HG03432 (cell line): ENCODE measurements around the gene KITLG.
"Not testable (repeated sequence)": the region's sequence is repeated elsewhere in the genome, so short reads cannot be mapped to it uniquely, and the experiment has no call there.

ENCODE experiments used
- ATAC-seq: cut with Tn5 transposase; IDR thresholded peaks from one replicate; pipeline ENCODE4 v1.9.1; 2021; ENCODE audit warnings: mild to moderate bottlenecking, moderate library complexity; ENCODE audit not compliant: unreplicated experiment

KITLG gene

DNA sequence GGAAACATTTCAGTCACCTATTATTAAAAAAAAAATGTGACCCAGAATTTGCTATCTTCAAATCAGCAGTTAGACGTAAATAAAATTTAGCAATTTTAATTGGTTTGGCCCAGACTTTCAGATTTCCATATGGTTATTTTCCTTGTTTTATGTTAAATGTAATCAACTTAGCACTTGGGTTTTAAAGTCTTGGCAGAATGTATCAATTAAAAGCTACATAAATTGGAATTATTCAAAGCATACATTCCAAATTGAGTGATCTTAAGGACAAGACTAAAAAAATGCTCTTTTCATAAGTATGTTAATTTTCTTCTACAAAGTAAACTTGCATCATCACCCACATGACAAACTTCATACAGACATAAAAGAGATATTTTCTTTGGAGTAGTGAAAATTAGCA lies 3.4 kb downstream of the KITLG start:
- no peak for ATAC-seq

DNA sequence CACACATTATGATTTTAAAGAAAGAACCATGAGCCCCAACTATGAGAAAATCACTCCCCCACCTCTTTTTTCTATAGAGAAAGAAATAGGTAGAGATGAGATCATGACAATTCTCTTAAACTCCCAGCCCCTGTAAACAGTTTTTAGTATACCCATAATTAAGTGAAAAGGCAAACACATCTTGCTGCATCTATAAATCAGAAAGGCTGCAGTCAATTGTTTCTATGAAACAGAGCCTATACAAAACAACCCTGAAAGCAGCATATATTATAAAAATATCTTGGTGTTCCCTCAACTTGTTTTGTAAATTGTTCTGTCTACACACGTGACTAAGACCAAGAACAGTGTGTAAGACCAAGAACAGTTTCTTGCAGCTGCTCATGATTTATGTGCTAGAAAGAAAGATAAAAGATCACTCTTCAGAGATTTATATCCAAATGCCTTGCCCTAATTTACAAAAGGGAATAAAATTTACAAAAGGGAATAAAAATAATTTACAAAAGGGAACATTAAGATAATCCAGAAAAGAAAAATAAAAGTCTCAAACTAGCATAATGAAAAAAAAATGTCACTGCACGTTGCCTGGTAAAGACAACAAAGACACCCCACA lies 4.8 kb downstream of the KITLG start:
- ATAC-seq, result no peak

DNA sequence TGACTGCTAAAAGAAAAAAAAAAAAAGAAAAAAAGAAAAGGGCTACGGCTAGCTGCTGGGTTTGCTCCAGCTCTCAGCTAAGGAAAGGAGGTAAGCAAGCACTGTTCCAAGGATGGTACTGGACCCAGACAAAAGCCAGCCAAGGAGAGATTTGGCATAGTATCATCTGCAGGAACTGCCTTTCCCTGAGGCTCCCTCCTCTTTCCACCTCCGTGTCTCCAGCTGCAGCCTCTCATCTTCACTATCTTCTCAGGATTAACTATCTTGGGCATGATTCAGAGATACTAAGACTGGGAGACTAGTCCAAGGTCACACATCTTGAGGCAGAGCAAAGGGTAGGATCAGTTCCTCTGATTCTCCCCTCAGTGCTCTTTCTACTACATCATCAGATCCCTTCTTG lies 6.0 kb downstream of the KITLG start:
- no peak for ATAC-seq

DNA sequence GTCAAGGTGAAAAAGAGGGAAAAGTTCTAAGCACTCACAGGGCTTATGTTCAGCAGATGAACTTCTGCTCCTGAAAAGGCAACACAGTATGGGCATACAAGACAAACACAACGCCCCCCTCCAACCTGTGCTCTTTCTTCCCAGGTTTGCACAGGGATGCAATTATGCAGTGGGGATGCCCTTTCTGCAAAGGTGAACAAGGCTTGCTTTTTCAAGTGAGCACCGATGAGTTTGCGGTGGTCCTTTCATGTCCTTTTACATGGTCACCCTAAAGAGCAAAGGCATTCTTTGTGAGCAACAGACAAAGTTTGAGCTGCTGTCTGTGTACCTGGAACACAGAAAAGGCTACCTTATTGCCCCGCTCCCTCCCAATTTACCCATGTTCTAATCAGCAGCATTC lies 6.7 kb downstream of the KITLG start:
- no peak for ATAC-seq

DNA sequence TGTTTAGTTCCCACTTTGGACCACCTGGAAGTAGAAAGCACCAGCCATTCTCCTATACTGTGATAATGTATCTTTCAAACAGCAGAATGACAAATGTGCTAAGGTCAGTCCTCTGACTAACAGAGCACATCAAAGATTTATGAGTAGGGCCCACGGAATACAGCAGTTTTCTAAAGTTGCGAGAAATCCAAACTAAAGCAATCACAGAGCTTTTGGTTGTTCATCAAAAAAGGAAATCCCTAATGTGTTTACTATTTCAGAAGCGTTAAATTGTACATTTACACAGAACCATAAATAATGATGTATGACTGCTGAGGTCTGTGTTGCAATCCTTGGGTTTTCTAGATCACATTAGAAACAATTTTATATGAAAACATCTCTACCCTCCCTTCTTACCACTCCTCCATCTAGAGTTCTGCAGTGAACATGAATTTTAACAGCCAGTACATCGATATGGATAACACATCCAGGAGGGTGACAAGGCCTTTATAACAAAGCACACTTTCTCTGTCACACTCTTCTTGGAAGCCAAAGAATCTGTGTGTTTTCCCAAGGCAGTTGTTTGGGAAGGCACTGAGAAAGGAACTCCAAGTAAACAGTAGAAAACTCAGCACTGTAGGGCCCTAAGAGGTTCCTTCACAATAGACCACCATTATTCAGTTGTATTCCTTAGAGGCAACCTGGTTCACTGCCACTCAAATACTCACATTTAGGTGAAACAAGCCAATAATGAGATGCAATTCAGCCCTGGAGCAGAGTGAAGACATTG lies 7.3 kb downstream of the KITLG start:
- no peak for ATAC-seq

DNA sequence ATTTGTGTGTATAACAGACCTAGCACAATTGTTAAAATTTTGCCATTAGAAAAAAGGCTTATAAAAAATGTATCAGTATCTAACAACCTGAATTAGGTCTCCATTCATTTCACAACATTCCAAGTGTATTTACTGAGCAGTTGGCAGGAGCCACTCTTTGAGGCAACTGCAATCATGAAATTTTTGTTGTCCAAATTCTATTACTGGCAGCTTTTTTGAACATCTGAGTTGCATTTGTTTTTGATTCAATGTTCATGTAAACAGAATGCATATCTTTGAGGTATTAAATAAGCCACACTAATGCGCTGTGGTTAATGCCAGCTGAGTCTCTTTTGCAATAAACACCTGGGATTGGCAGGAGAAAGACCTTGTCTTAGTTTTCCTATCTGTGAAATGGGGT lies 8.7 kb downstream of the KITLG start:
- no peak for ATAC-seq

DNA sequence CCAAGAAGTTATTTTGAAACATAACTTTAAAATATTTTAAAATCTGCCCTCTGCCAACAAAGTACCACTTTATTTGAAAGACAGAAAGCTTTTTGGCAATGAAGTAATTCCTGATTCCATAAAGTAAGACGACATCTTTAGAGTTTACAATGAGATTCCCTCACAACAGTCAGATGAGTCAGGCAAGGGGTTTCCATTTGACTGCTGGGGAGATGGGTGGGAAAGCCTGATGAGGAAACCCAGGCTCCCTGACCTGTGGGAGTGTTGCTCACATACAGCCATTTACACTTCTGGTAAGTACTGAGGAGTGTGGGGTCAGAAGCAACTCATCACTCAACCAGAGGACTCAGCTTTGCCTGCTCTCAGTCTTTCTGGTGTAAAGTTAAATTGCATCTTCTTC lies 10.2 kb downstream of the KITLG start:
- no peak for ATAC-seq

DNA sequence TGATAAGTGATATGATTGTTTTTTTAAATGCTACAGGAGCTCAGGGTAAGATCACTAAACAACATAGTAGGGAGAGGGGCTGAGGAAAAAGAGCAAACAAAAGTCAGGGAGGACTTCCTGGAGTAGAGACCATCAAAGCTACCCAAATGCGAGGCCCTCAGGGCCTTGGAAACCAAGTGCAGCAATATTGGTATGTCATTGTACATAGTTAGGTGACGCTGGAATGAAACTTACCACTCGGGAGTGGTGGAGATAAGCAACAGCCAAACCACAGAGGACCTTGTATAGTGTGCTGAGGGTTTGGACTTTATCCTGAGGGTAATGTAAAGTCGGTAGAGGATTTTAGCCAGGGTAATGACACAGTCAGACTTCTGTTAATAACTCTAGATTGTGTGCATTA lies 13.8 kb downstream of the KITLG start:
- no peak for ATAC-seq

DNA sequence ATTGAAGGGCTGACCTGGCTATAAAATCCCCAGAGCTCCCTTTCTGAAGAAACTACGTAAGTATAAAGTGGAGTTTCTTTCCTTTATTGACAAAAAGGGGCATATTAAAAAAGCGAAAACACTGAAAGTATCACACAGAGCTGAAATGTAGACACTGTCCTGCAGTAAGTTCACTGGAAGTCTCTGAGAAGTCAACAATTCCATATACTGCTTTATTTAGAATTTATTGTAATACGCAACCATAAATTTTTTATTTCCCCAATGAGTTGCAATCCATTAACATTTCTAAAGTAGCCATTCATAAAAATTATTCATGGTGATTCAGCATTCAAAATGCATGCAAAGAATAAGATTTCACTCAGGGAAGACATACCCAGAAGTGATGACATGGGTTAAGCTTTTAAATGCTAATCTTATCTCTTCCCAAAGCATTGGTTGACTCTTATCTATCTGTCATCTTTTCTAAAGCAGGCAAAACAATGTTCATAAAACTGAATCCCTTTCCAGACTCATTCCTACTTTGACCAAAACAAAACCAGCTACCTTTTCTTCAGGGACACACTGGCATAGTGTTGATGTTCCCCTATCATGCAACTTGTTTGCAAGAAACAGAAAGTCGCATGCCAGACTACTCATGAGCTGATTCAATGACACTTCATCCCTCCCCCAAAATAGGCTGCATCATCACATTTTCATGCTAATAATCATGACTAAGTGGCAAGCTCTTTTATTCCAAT lies 17.3 kb downstream of the KITLG start:
- no peak for ATAC-seq

DNA sequence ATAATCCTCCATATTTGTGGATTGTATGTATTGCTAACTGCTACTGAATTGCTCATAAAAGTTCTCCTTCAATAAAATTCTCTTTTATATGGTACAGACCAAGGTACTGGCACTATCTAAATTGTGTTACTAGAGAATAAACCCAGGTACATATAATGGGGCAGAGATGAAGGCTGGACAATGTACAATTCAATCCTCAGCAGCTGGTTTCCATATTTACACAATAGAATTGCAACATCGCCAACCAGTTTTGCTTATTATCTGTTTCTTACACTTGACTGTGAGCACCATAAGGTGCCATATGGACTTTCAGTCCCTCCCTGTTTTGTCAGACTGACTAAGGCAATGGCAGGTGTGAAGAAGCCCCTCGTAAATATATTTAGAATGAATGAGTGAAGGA lies 18.1 kb downstream of the KITLG start:
- ATAC-seq, result no peak

DNA sequence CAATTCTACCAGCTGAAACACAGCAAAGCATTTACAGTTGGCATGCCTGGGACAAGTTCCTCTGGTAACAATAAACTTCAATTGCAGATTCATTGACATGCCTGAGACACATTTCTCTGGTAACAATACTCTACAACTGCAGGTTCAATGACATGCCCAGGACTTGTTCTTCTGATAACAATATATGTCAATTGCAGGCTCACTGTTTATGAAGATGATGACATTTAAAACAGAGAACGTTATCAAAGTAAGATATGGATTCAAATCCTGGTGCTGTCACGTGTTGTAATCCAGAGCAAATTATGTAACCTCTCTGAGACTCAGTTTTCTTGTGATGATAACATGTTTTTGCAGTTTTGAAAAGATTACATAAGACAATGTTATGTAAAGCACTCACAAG lies 20.5 kb downstream of the KITLG start:
- no peak for ATAC-seq

DNA sequence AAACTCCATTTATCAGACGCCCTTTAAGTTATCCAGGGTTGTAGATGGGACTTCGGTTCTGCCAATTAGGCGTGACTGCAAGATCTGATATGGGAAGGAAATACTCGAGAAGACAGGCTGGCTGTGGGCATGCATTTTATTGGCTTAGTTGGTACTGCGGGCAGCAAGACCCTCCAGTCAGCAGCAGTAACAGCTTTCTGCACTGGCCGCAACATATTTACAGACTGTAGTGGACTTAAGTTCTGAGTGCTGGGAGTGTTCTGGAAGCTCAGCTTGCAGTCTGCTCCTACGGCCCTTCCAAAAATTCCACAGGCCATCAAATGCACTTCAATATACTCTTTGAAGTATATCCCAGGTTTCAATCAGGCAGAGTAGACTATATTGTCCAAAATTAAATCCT lies 21.1 kb downstream of the KITLG start:
- no peak for ATAC-seq

DNA sequence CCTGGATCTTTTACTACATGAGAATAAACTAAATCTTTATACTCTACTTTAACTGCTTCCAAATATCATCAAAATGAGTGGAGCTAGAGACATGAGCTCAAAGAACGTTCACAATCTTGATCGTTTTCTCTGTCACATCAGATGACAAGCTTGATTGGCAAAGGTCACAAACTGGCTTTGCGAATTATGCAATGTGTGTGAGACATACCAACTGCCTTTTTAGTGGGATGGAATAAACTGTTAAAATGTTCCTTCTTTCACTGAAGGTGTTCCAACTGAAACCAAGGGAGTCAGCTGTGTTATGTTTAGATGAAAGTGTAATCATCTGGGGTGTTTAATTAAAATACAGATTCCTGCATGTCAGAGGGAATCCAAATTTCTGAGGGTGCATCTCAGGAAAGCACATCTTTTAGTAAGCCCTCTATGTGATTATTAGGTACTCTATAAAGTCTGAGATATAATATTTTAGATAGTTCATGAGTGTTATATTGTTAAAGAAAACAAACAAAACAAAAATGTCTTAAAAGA lies 21.9 kb downstream of the KITLG start:
- ATAC-seq, result no peak

DNA sequence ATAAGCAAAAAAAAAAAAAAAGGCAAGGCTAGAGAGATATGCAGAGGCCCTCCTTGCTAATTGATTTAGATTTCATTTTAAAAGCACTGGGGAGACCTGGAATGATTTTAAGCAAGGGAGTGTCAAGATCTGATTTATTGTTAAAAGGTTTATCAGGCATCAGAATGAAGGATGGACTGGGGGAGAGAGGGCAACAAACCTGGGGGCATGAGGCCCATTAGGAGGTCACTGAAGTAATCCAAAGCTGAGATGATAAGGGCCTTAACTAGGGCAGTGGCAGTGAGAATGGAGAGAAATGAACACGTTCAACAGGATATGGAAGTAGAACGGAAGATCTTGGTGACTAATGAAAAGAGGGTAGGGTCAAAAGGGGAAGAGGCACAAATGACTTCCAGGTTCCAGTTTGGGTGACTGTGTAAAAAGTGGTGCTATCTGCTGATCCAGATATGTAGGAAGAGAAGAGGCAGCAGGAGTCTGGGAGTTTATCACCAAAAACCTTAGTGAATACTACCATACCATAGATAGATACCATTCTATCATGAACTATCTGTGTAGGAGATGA lies 24.0 kb downstream of the KITLG start:
- no peak for ATAC-seq

DNA sequence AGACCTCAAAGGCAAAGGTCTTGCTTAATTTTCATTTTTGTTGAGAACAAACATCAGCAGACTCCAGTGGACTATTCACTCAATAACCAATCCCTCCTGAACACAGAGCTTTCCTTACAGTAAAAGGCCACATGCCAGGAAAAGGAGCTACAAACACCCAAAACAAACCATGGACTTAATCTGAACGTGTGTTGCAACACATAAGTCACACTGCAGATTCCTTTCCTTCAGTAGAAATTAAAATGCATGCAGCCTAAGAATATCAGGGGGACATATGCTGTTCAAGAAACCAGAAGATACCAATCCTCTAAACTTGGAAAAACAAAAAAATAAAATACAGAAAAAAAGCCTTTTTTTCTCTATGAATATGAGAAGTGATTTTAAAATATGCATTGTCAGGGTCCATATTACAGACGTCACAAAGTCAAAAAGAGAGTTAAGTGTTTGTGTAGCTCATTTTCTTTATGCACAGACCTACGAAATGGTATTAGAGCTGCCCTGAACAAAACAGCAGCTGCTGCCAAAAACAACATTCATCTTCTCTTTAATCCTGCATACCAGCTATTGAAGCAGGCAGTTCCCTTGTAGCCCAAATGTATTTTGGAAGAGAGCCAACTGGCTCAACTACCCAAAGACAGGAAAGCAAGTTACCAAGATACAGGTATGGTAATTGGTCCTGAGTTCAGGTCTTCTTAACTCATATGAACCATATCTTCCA lies 26.2 kb downstream of the KITLG start:
- ATAC-seq, result no peak

DNA sequence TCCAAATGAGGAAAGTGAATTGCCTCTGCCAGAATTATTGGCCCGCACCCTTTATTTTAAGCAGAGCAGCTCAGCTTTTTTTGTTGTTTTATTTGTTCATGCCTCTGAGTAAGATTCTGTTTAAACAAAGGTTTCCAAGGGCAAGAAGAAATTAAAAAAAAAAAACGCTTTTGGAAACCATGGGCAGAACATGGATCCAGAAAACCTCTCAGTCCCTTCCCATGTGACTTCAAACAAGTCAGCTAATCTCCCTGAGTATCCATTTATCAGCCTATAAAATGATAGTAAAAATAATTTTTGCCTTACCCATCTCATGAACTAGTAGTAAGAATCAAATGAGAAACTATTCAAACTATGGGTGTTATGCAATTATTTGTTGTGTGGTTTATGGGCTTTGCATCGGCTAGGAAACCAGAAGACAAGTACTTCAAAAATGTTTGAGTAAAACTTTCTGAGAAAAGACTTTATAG lies 27.6 kb downstream of the KITLG start:
- ATAC-seq, result no peak

DNA sequence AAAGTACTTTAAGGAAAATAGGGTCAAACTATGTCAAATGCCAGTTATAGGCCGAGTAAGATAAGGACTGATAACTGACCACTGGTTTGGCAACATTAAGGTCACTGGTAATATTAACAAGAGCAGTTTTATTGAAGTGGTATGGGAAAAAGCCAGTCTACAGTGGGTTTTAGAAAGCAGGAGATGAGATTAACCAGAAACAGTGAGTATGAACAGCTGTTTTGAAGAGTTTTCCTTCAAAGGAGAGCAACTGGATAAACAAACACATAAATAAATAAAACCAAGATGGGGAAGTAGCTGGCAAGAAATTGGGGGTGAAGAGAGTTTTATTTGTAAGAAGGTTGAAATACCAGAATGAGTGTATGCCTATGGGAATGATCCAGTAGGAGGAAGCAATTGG lies 30.3 kb downstream of the KITLG start:
- no peak for ATAC-seq

DNA sequence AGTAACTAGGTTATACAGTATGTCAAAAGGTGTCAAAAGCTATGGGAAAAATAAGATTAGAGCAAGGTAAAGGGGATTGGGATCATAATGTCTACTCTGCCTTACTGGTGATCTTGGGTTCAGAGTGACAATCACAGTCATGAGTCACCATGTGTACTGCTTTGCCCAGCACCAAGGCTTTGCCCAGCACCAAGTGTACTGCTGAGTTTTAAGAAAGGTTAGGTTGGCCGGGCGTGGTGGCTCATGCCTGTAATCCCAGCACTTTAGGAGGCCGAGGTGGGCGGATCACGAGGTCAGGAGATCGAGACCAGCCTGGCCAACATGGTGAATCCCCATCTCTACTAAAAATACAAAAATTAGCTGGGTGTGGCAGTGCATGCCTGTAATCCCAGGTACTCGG lies 32.3 kb downstream of the KITLG start:
- not testable (repeated sequence) for ATAC-seq

DNA sequence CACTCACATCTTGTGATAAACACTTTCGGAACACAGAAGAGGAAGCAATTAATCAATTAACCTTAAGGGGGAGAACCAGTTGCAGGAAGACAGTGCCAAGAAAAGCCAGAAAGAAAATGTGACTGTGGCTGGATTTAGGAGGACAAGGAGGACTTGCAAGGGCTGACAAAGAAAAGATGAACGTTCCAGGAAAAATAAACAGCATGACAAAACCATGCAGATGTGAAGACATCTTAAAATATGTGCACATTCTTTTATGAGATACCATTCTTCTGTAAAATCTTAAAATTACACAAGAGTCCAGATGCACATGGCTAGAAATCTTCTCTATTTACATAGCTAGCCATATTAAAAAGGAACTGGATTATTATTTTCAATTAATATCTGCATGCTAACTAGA lies 33.4 kb downstream of the KITLG start:
- ATAC-seq, result no peak

DNA sequence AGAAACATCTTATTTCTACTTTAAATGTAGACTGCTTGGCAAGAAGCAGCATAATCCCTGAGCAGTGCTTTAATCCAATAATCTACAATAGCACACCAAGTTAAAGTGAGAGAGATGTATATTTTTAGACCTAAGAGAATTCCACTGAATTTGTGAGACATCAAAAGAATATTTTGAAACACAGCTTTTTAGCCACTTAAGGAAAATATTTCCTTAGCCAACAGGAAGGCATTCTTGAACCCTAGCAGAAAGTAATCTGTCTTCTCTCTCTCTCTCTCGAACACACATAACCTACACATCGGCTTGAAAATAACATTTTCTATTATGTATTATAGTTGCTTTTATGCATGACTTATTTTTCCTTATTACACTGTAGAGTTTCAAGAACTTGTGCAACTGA lies 34.0 kb downstream of the KITLG start:
- ATAC-seq, result no peak
